Astrocyte (in vitro differentiated cells and primary cell): ENCODE measurements around the gene ATP6V1E1. TPM values are rescaled to one million over a fixed set of nuclear protein-coding genes. Genes with fewer than 3 reads are reported as not detected.

Experiments used
- DNase-seq: peaks from one replicate; pipeline ENCODE4 v3.0.0-alpha.2; 2010; ENCODE audit warnings: low read depth
- FAIRE-seq: peaks from 2 replicates; lab custom pipeline; 2011; peaks lifted over from hg19 to GRCh38; lab: Jason Lieb, UNC
- H2AFZ ChIP-seq: 2 replicates; pipeline ENCODE4 v1.6.0; 2012; ENCODE audit warnings: low read depth, low read length, inconsistent platforms
- H3K27ac ChIP-seq: 2 replicates; pipeline ENCODE4 v1.5.1; 2011; ENCODE audit warnings: low read depth, low read length, inconsistent platforms
- H3K27me3 ChIP-seq: 2 replicates; pipeline ENCODE4 v1.6.0; 2011; ENCODE audit warnings: low read length, inconsistent platforms; ENCODE audit not compliant: insufficient read depth
- H3K36me3 ChIP-seq: 2 replicates; pipeline ENCODE4 v1.5.1; 2011; ENCODE audit warnings: low read length, inconsistent platforms; ENCODE audit not compliant: insufficient read depth
- H3K4me1 ChIP-seq: 2 replicates; pipeline ENCODE4 v1.5.1; 2011; ENCODE audit warnings: low read length, inconsistent platforms; ENCODE audit not compliant: insufficient read depth
- H3K4me2 ChIP-seq: 2 replicates; pipeline ENCODE4 v1.6.0; 2012; ENCODE audit warnings: low read length, inconsistent platforms
- H3K4me3 ChIP-seq: 2 replicates; pipeline ENCODE4 v1.5.1; 2011; ENCODE audit warnings: low read depth, mild to moderate bottlenecking, low read length, inconsistent platforms; ENCODE audit not compliant: insufficient read depth
- H3K79me2 ChIP-seq: 2 replicates; pipeline ENCODE4 v1.6.0; 2012; ENCODE audit warnings: mild to moderate bottlenecking, low read length, inconsistent platforms; ENCODE audit not compliant: insufficient read depth
- H3K9ac ChIP-seq: 2 replicates; pipeline ENCODE4 v1.6.0; 2012; ENCODE audit warnings: mild to moderate bottlenecking, low read length, inconsistent platforms
- H3K9me3 ChIP-seq: 2 replicates; pipeline ENCODE4 v1.5.1; 2012; ENCODE audit warnings: low read depth, mild to moderate bottlenecking, low read length, inconsistent platforms; ENCODE audit not compliant: insufficient read depth
- H4K20me1 ChIP-seq: 2 replicates; pipeline ENCODE4 v1.6.0; 2012; ENCODE audit warnings: low read length, inconsistent platforms; ENCODE audit not compliant: insufficient read depth
- H3K27ac Mint-ChIP-seq: one replicate; pipeline ENCODE4 v1.8.0; 2021; ENCODE audit warnings: mild to moderate bottlenecking, mixed read lengths; ENCODE audit not compliant: unreplicated experiment
- H3K27me3 Mint-ChIP-seq: one replicate; pipeline ENCODE4 v1.8.0; 2021; ENCODE audit warnings: low read depth, mixed read lengths; ENCODE audit not compliant: unreplicated experiment
- H3K36me3 Mint-ChIP-seq: one replicate; pipeline ENCODE4 v1.8.0; 2021; ENCODE audit warnings: low read depth, mixed read lengths; ENCODE audit not compliant: unreplicated experiment
- H3K4me1 Mint-ChIP-seq: one replicate; pipeline ENCODE4 v1.8.0; 2021; ENCODE audit warnings: low read depth, mixed read lengths; ENCODE audit not compliant: unreplicated experiment
- H3K4me3 Mint-ChIP-seq: one replicate; pipeline ENCODE4 v1.8.0; 2021; ENCODE audit warnings: mild to moderate bottlenecking, moderate library complexity, mixed read lengths; ENCODE audit not compliant: unreplicated experiment
- H3K9me3 Mint-ChIP-seq: one replicate; pipeline ENCODE4 v1.8.0; 2021; ENCODE audit warnings: mild to moderate bottlenecking, mixed read lengths; ENCODE audit not compliant: unreplicated experiment
- CTCF ChIP-seq: IDR thresholded peaks from 2 replicates; pipeline ENCODE4 v1.5.1; 2011; ENCODE audit warnings: low read depth, mild to moderate bottlenecking, inconsistent platforms, low read length, moderate library complexity; ENCODE audit not compliant: insufficient read depth
- EZH2 ChIP-seq: IDR thresholded peaks from 2 replicates; pipeline ENCODE4 v1.6.1; 2012; ENCODE audit warnings: mild to moderate bottlenecking, low read length, inconsistent platforms; ENCODE audit not compliant: insufficient read depth
- total RNA-seq: library from RNA; stranded (reverse); gene quantifications from 2 replicates; pipeline ENCODE4 v1.2.1, GENCODE V29; 2021

The ATP6V1E1 gene
- total RNA-seq, 1 donor from 2014 or later = 160 TPM

GRCh38 chr22:17549655-17550054 is 78.9 kb downstream of the ATP6V1E1 start:
- no peaks in the 10 kb centered on the region for H3K4me1 ChIP-seq
- H4K20me1 ChIP-seq = no peaks in the 10 kb centered on the region
- FAIRE-seq (no peak), DNase-seq (no peak)
- TF ChIP-seq CTCF = no peak
- TF ChIP-seq EZH2 = no peak
- H3K4me2 ChIP-seq = no peak overlapping the region
- H3K27me3 Mint-ChIP-seq = no peaks in the 10 kb centered on the region
- no peaks in the 10 kb centered on the region for H3K9me3 ChIP-seq
- no peak overlapping the region for H2AFZ ChIP-seq
- no peaks in the 10 kb centered on the region for H3K27me3 ChIP-seq
- no peaks in the 10 kb centered on the region for H3K79me2 ChIP-seq
- H3K9ac ChIP-seq = no peak overlapping the region
- no peak overlapping the region for H3K4me3 ChIP-seq
- H3K36me3 Mint-ChIP-seq = peaks cover 29% of the 10 kb centered on the region
- H3K9me3 Mint-ChIP-seq = no peaks in the 10 kb centered on the region
- H3K4me1 Mint-ChIP-seq = peaks cover 1% of the 10 kb centered on the region
- H3K27ac Mint-ChIP-seq = no peak overlapping the region
- H3K36me3 ChIP-seq = no peaks in the 10 kb centered on the region
- H3K4me3 Mint-ChIP-seq = no peak overlapping the region
- no peak overlapping the region for H3K27ac ChIP-seq

DNA sequence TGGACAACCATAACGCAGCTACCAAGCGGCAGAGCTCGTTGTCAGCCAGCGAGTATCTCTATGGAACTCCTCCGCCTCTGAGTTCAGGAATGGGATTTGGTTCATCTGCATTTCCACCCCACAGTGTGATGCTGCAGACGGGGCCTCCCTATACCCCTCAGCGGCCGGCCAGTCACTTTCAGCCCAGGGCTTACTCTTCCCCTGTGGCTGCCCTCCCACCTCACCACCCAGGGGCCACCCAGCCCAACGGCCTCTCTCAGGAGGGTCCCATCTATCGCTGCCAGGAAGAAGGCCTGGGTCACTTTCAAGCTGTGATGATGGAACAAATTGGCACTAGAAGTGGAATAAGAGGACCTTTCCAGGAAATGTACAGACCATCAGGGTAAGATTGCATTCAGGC is 79.4 kb downstream of the ATP6V1E1 start:
- H3K9me3 ChIP-seq = no peaks in the 10 kb centered on the region
- H4K20me1 ChIP-seq = no peaks in the 10 kb centered on the region
- H3K27ac ChIP-seq = no peak overlapping the region
- Mint-ChIP-seq H3K4me3 (no peak overlapping the region), H3K4me1 (peaks cover 1% of the 10 kb centered on the region), H3K27me3 (no peaks in the 10 kb centered on the region), H3K9me3 (no peaks in the 10 kb centered on the region), H3K27ac (no peak overlapping the region), H3K36me3 (peaks cover 26% of the 10 kb centered on the region)
- FAIRE-seq = no peak
- no peaks in the 10 kb centered on the region for H3K79me2 ChIP-seq
- no peaks in the 10 kb centered on the region for H3K4me1 ChIP-seq
- no peak for TF ChIP-seq CTCF
- TF ChIP-seq EZH2 = no peak
- no peak overlapping the region for H3K9ac ChIP-seq
- no peaks in the 10 kb centered on the region for H3K36me3 ChIP-seq
- H3K4me3 ChIP-seq = no peak overlapping the region
- H3K27me3 ChIP-seq = no peaks in the 10 kb centered on the region
- no peak for DNase-seq
- H3K4me2 ChIP-seq = no peak overlapping the region
- no peak overlapping the region for H2AFZ ChIP-seq

- Histone ChIP-seq H3K27me3 (no peaks in the 10 kb centered on the region), H3K79me2 (no peaks in the 10 kb centered on the region), H3K9me3 (no peaks in the 10 kb centered on the region), H3K4me2 (no peak overlapping the region), H3K9ac (no peak overlapping the region), H3K36me3 (no peaks in the 10 kb centered on the region), H3K4me3 (no peak overlapping the region), H3K4me1 (no peaks in the 10 kb centered on the region), H2AFZ (no peak overlapping the region), H4K20me1 (no peaks in the 10 kb centered on the region), H3K27ac (no peak overlapping the region)
- peaks cover 26% of the 10 kb centered on the region for H3K36me3 Mint-ChIP-seq
- TF ChIP-seq EZH2 (no peak), CTCF (no peak)
- FAIRE-seq (no peak), DNase-seq (no peak)
- no peaks in the 10 kb centered on the region for H3K9me3 Mint-ChIP-seq
- H3K27ac Mint-ChIP-seq = no peak overlapping the region
- no peaks in the 10 kb centered on the region for H3K27me3 Mint-ChIP-seq
- no peak overlapping the region for H3K4me3 Mint-ChIP-seq
- H3K4me1 Mint-ChIP-seq = peaks cover 1% of the 10 kb centered on the region
Observed at GRCh38 chr22:17548756-17549035, 79.9 kb downstream of the ATP6V1E1 start.
